Ascending aorta (tissue), 2 donors: ENCODE results near the gene TWIST1. TPM values are rescaled to one million over a fixed set of nuclear protein-coding genes. Genes with fewer than 3 reads are reported as not detected.

ENCODE experiments used
- DNase-seq, 2 donors: peaks; one replicate each; pipeline ENCODE4 v3.0.0-alpha.2; 2019; ENCODE audit warnings: low spot score in 2 of 2
- H3K27ac ChIP-seq, 2 donors: fragments of 200-600 bp; sonication (generic); one replicate each; pipeline ENCODE4 v1.5.1; 2016 to 2017; ENCODE audit warnings: mild to moderate bottlenecking in 1 of 2
- H3K27me3 ChIP-seq: fragments of 200-600 bp; sonication (generic); one replicate; pipeline ENCODE4 v1.5.1; 2017
- H3K36me3 ChIP-seq, 2 donors: fragments of 200-600 bp; sonication (generic); one replicate each; pipeline ENCODE4 v1.5.1; 2016
- H3K4me1 ChIP-seq, 2 donors: fragments of 200-600 bp; sonication (generic); one replicate each; pipeline ENCODE4 v1.5.1; 2016 to 2017; ENCODE audit warnings: mild to moderate bottlenecking in 1 of 2
- H3K4me3 ChIP-seq, 2 donors: fragments of 200-600 bp; sonication (generic); one replicate each; pipeline ENCODE4 v1.5.1; 2016 to 2017; ENCODE audit warnings: mild to moderate bottlenecking in 1 of 2
- H3K9me3 ChIP-seq, 2 donors: fragments of 200-600 bp; sonication (generic); one replicate each; pipeline ENCODE4 v1.5.1; 2016
- intact Hi-C: fragments of 100-400 bp; cut with DNase I; formaldehyde crosslinking; loops from one replicate; pipeline ENCODE4 v1.15.1; 2023
- total RNA-seq: library from RNA; depleted of rRNA; stranded (reverse); fragments of >200 nt; gene quantifications from one replicate; pipeline ENCODE4 v1.1.0, GENCODE V29; 2016
- TF ChIP-seq, protein P1 (sequence below), 3 experiments: fragments of 200-600 bp in 2 of 3; fragments of 450-650 bp in 1 of 3; sonication (generic) in 2 of 3; IDR thresholded peaks; one replicate each; pipeline ENCODE4 v1.5.1; 2016 to 2019; ENCODE audit warnings: antibody characterized with exemption in 3 of 3, mild to moderate bottlenecking in 1 of 3, moderate library complexity in 1 of 3

Gene TWIST1
- total RNA-seq, 1 donor from 2014 or later: 2.0 TPM

DNA sequence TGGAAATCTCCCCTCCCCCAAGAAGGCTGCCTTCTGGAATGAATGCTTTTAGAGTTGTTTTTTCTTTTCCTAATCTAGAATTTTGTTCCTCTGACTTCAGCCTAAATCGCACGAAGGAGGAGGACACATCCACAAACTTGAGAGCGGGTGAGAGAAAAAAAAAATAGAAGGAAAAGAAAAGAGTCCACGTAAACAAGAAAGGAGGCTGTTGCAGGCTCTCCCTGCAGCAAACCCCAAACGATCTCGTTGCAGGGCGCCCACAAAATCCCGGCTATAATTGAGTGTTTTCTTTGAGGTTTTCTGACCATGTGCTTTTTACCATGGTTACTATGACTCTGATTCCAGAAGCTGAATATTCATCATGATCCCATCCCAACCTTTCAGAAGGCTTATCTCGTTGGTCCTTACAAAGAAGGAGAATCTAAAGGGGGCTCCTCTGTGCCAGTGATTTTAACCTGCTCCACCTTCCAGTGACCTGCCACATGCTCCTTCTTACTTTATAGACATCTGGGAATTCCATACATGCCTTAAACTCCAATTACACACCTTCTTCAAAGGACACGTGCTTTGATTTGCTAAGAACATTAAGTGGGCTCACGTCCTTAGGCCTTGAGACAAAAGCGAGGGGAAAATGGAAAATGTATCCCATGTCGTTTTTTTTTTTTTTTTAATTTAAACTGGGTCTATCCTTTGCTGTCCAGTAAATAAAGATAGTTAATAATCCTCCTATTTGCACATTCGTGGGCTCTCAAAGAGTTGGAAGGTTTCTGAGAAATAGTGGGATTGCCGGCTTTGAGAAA is 5.8 kb downstream of the TWIST1 start:
- TF ChIP-seq, protein P1, sequence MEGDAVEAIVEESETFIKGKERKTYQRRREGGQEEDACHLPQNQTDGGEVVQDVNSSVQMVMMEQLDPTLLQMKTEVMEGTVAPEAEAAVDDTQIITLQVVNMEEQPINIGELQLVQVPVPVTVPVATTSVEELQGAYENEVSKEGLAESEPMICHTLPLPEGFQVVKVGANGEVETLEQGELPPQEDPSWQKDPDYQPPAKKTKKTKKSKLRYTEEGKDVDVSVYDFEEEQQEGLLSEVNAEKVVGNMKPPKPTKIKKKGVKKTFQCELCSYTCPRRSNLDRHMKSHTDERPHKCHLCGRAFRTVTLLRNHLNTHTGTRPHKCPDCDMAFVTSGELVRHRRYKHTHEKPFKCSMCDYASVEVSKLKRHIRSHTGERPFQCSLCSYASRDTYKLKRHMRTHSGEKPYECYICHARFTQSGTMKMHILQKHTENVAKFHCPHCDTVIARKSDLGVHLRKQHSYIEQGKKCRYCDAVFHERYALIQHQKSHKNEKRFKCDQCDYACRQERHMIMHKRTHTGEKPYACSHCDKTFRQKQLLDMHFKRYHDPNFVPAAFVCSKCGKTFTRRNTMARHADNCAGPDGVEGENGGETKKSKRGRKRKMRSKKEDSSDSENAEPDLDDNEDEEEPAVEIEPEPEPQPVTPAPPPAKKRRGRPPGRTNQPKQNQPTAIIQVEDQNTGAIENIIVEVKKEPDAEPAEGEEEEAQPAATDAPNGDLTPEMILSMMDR (IDR thresholded peaks at IDR 0.05): no peak
- Histone ChIP-seq H3K27me3 (no peaks in the 10 kb centered on the region), H3K9me3 (no peaks in the 10 kb centered on the region), H3K36me3 (no peaks in the 10 kb centered on the region), H3K4me1 (peaks cover 3 to 12% of the 10 kb centered on the region in 2 donors), H3K4me3 (peak overlapping the region; percentile 40 to 81), H3K27ac (peak overlapping the region; percentile 64 to 76)
- DNase-seq: no peak
- intact Hi-C loops: loop anchor here (10.0 kb wide), 3 partner anchors 537 to 887 kb away; partner anchors contain the start of gene HDAC9

DNA sequence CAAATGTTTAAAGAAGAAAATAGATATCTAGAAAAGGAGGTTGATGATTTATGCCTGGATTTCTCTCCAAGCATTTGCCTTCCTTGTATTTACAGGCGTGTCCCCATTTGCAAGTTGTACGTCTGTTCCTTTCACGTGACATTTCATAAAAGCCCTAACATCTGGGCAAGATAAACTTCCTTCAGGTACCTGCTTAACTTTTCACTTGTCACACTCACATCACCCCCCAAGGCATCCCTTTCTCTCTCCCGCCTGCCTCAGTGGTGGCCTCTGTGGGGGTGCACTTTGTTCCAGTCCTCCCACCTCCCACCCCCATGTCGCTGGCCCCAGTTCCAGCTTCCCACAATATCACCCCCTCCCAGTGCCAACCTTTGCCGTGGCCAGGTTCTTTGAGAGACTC is 6.7 kb downstream of the TWIST1 start:
- DNase-seq: no peak
- Histone ChIP-seq H3K9me3 (no peaks in the 10 kb centered on the region), H3K27ac (peak overlapping the region; percentile 64 to 76), H3K4me1 (peaks cover 3 to 16% of the 10 kb centered on the region in 2 donors), H3K36me3 (no peaks in the 10 kb centered on the region), H3K27me3 (no peaks in the 10 kb centered on the region), H3K4me3 (peak overlapping the region in 1 of 2 donors; percentile 81)
- TF ChIP-seq, protein P1 (IDR thresholded peaks at IDR 0.05): no peak
- intact Hi-C loops: loop anchor here (10.0 kb wide), 3 partner anchors 536 to 886 kb away; partner anchors contain the start of gene HDAC9

DNA sequence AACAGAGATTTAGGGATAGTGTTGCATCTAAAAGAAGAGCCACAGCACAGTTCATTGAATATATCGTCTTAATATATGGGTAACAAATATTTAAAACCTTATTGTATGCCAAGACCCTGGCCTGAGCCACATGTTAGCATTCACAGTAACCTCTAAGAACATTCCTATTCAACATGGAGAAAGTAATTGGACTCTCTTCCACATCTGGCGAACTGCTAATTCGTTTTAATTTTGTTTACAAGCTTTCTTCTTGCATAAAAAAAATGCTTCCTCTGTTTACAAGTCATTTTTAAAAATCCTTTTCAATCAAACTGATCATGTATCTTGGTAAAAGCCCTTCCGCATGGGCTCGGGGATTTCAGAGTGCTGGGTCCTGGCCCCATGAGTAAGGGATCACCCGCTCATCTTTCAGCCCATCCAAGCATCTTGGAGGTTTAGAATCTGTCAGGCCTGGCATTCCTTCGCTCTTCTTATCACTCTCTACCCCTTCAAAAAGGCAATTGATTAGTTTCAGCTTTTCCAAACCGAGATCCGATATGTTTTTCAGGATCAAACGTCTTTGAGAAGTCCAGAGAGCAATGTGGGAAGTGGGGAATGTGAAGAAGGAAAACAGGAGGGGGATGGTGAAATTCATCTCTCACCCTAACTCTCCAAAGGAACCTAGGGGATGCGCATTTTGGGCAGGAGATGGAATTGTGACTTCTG is 7.3 kb downstream of the TWIST1 start:
- Histone ChIP-seq H3K27ac (peak overlapping the region; percentile 20 to 64), H3K4me3 (no peak overlapping the region), H3K36me3 (no peaks in the 10 kb centered on the region), H3K27me3 (no peaks in the 10 kb centered on the region), H3K4me1 (peaks cover 3 to 17% of the 10 kb centered on the region in 2 donors), H3K9me3 (no peaks in the 10 kb centered on the region)
- DNase-seq: no peak
- intact Hi-C loops: loop anchor here (10.0 kb wide), 3 partner anchors 535 to 885 kb away; partner anchors contain the start of gene HDAC9
- TF ChIP-seq, protein P1 (IDR thresholded peaks at IDR 0.05): no peak

DNA sequence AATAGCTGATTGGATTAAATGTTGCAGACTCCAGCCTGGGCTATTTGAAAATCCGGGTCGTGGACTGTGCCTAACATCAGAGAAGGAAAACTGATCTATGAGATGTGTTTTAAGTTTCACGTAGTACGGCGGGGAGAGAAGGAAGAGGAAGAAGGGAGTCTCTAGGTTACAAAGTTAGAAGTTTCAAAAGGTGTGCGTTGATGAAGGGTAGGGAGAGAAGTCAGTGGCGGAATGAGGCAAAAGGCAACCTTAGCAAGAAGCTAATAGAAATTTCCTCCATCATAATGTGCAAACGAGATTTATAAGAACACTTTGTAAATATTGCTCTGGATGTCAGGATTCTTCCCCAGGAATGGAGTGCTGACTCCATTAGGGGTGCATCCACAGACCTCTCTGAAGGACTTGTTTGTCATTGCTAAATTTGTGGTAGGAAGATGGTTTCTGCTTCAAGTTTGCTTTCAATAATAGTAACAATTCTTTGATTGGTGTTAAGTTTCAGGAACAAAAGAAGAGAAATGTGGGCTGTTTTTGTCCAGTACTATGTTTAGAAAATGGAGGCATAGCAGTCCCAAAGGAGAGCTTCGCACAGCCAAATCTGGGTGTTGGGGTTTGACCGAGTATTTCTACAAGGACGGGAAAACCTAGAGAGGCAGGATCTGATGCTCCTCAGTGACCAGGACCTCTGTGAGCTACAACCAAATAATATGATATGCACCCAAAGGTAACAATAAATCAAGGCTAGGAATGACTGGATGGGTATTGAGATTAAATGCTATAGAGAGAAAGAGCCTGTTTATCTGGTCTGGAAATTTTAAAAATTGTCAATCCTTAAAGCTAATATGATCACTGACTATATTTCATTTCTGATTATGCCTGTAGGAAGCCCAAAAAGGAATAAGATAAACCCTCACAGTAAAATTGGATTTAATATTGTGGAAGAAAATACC is 8.2 kb downstream of the TWIST1 start:
- peaks cover 3 to 12% of the 10 kb centered on the region in 2 donors for H3K4me1 ChIP-seq
- no peak for DNase-seq
- TF ChIP-seq, protein P1 (IDR thresholded peaks at IDR 0.05): no peak
- no peaks in the 10 kb centered on the region for H3K9me3 ChIP-seq
- H3K27ac ChIP-seq: peak overlapping the region in 1 of 2 donors; percentile 80
- no peaks in the 10 kb centered on the region for H3K36me3 ChIP-seq
- intact Hi-C loops: loop anchor here (5.0 kb wide), 4 partner anchors 132 to 1167 kb away; partner anchors contain the start of gene SNX13
- peak overlapping the region in 1 of 2 donors; percentile 74 for H3K4me3 ChIP-seq
- H3K27me3 ChIP-seq: no peaks in the 10 kb centered on the region
